ENCODE measurements around the gene GIPC1.

The GIPC1 gene

DNA sequence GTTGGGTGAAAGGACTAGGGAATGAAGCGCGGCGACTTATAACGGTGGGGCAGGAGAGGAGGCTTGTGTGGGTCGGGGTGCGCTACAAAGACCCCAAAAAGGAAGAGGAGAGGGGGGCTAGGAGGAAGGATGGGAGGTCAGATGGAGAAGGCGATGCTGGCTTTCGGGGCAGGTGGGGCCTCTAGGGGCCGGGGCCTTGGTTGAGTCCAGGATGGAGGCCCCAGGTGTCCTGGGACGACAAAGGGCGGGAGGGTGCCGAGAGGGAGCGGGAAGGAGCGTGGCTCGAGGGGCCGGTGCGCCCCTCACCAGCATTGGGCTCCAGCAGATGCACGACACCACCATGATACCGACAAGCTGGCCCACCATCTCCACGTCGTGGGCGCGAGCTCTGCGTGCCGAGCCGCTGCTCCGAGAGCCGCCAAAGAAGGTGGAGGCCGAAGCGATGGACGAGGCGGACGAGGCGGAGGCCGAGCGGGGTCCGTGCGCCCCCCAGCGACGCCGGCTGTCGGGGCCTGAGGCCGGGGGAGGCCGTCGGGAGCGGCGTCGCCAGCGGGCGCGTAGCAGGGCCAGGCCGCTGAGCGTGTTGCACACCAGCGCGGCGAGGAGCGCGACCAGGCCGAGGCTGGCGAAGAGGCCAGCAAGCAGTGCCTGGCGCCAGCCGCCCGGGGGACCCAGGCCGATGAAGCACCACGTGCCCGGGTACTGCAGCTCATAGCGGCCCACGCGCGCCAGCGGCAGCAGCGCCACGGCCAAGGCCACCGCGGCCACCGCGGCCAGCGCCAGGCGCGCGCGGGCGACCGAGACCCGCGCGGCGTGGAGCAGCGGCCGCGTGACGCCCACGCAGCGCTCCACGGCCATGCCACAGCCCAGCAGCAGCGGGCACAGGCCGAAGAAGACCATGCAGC, 22.6 kb downstream of the GIPC1 start:
- Histone ChIP-seq H3K18ac (ENCODE audit: low read length) (no peak overlapping the region), H3K27ac (ENCODE audit: low read depth, low read length) (no peak overlapping the region), H3K36me3 (ENCODE audit: control insufficient read depth, insufficient read depth, low read length) (no peaks in the 10 kb centered on the region), H3K27me3 (ENCODE audit: insufficient read depth, low read length, poor library complexity) (no peaks in the 10 kb centered on the region), H2BK120ac (ENCODE audit: low read depth, low read length) (no peak overlapping the region), H3K56ac (ENCODE audit: low read length) (peak overlapping the region; percentile 95), H3K79me1 (ENCODE audit: low read length) (no peaks in the 10 kb centered on the region), H3K4me3 (ENCODE audit: low read length) (no peak overlapping the region), H4K8ac (ENCODE audit: low read depth, low read length) (no peak overlapping the region), H3K23ac (ENCODE audit: low read length) (no peak overlapping the region), H3K79me2 (ENCODE audit: control insufficient read depth, insufficient read depth, low read length) (no peaks in the 10 kb centered on the region), H3K4me1 (ENCODE audit: control insufficient read depth, low read depth, low read length) (no peaks in the 10 kb centered on the region), H3K9ac (ENCODE audit: low read length) (no peak overlapping the region), H3K4ac (ENCODE audit: low read depth, low read length) (no peak overlapping the region), H2AK5ac (ENCODE audit: low read length) (no peak overlapping the region), H2BK15ac (replicated peaks; ENCODE audit: low read depth) (no peak overlapping the region), H2BK5ac (ENCODE audit: low read length) (no peak overlapping the region), H4K5ac (ENCODE audit: low read length) (no peak overlapping the region), H3K4me2 (ENCODE audit: low read length) (no peak overlapping the region)
- DNase-seq = no peak
- WGBS (ENCODE audit: extremely low coverage, insufficient coverage, low lambda C conversion rate) = no CpG with 5 or more reads among the region's 97 CpGs

- H2BK5ac ChIP-seq (ENCODE audit: low read length) = no peak overlapping the region
- peak overlapping the region; percentile 95 for H3K56ac ChIP-seq (ENCODE audit: low read length)
- DNase-seq = peak; percentile 79
- H3K79me2 ChIP-seq (ENCODE audit: control insufficient read depth, insufficient read depth, low read length) = no peaks in the 10 kb centered on the region
- no peak overlapping the region for H2AK5ac ChIP-seq (ENCODE audit: low read length)
- H3K79me1 ChIP-seq (ENCODE audit: low read length) = no peaks in the 10 kb centered on the region
- H4K5ac ChIP-seq (ENCODE audit: low read length) = no peak overlapping the region
- no peaks in the 10 kb centered on the region for H3K36me3 ChIP-seq (ENCODE audit: control insufficient read depth, insufficient read depth, low read length)
- peak overlapping the region; percentile 2 for H3K18ac ChIP-seq (ENCODE audit: low read length)
- no peak overlapping the region for H4K8ac ChIP-seq (ENCODE audit: low read depth, low read length)
- H3K9ac ChIP-seq (ENCODE audit: low read length) = peak overlapping the region; percentile 80
- no peak overlapping the region for H3K4ac ChIP-seq (ENCODE audit: low read depth, low read length)
- no peak overlapping the region for H2BK15ac ChIP-seq (replicated peaks; ENCODE audit: low read depth)
- peak overlapping the region; percentile 84 for H3K4me2 ChIP-seq (ENCODE audit: low read length)
- H3K27ac ChIP-seq (ENCODE audit: low read depth, low read length) = no peak overlapping the region
- peak overlapping the region; percentile 25 for H3K4me3 ChIP-seq (ENCODE audit: low read length)
- WGBS (ENCODE audit: extremely low coverage, insufficient coverage, low lambda C conversion rate) = no CpG with 5 or more reads among the region's 66 CpGs
- no peaks in the 10 kb centered on the region for H3K4me1 ChIP-seq (ENCODE audit: control insufficient read depth, low read depth, low read length)
- no peaks in the 10 kb centered on the region for H3K27me3 ChIP-seq (ENCODE audit: insufficient read depth, low read length, poor library complexity)
- H3K23ac ChIP-seq (ENCODE audit: low read length) = peak overlapping the region; percentile 45
- no peak overlapping the region for H2BK120ac ChIP-seq (ENCODE audit: low read depth, low read length)
Observed at GRCh38 chr19:14472202-14472938, 23.6 kb downstream of the GIPC1 start.

DNA sequence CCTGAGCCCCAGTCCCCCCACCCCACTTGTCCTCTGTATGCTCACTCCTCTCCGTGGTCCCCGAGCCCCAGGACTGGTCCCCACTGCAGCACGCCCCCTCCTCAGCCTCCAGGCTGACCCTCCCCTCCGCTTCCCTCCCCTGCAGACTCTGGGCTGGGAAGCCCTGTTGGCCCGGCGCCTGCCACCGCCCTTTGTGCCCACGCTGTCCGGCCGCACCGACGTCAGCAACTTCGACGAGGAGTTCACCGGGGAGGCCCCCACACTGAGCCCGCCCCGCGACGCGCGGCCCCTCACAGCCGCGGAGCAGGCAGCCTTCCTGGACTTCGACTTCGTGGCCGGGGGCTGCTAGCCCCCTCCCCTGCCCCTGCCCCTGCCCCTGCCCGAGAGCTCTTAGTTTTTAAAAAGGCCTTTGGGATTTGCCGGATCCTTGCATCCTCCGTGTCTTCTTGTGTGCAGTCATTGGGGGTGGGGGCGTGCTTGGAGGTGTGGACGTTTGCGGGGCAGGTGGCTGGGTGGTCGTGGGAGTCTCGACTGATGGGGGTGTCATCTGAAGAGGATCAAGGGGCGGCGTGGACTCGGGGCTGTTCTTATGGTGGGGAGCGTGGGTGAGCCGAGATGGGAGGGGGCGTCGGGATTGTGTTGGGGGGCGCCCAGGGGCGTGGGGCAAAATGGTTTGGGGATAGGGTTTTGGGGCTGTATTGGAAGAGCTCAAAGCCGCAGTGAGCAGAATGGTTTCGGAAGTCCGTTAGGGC, 24.3 kb downstream of the GIPC1 start:
- Histone ChIP-seq H3K4me2 (ENCODE audit: low read length) (no peak overlapping the region), H3K18ac (ENCODE audit: low read length) (no peak overlapping the region), H3K9ac (ENCODE audit: low read length) (no peak overlapping the region), H3K79me2 (ENCODE audit: control insufficient read depth, insufficient read depth, low read length) (no peaks in the 10 kb centered on the region), H3K27ac (ENCODE audit: low read depth, low read length) (no peak overlapping the region), H3K27me3 (ENCODE audit: insufficient read depth, low read length, poor library complexity) (no peaks in the 10 kb centered on the region), H4K8ac (ENCODE audit: low read depth, low read length) (no peak overlapping the region), H4K5ac (ENCODE audit: low read length) (no peak overlapping the region), H3K4me3 (ENCODE audit: low read length) (no peak overlapping the region), H2BK120ac (ENCODE audit: low read depth, low read length) (no peak overlapping the region), H2BK15ac (replicated peaks; ENCODE audit: low read depth) (no peak overlapping the region), H3K4ac (ENCODE audit: low read depth, low read length) (no peak overlapping the region), H3K36me3 (ENCODE audit: control insufficient read depth, insufficient read depth, low read length) (no peaks in the 10 kb centered on the region), H2BK5ac (ENCODE audit: low read length) (no peak overlapping the region), H3K56ac (ENCODE audit: low read length) (peak overlapping the region; percentile 34), H2AK5ac (ENCODE audit: low read length) (no peak overlapping the region), H3K4me1 (ENCODE audit: control insufficient read depth, low read depth, low read length) (no peaks in the 10 kb centered on the region), H3K23ac (ENCODE audit: low read length) (no peak overlapping the region), H3K79me1 (ENCODE audit: low read length) (no peaks in the 10 kb centered on the region)
- WGBS (ENCODE audit: extremely low coverage, insufficient coverage, low lambda C conversion rate) = no CpG with 5 or more reads among the region's 46 CpGs
- no peak for DNase-seq

DNA sequence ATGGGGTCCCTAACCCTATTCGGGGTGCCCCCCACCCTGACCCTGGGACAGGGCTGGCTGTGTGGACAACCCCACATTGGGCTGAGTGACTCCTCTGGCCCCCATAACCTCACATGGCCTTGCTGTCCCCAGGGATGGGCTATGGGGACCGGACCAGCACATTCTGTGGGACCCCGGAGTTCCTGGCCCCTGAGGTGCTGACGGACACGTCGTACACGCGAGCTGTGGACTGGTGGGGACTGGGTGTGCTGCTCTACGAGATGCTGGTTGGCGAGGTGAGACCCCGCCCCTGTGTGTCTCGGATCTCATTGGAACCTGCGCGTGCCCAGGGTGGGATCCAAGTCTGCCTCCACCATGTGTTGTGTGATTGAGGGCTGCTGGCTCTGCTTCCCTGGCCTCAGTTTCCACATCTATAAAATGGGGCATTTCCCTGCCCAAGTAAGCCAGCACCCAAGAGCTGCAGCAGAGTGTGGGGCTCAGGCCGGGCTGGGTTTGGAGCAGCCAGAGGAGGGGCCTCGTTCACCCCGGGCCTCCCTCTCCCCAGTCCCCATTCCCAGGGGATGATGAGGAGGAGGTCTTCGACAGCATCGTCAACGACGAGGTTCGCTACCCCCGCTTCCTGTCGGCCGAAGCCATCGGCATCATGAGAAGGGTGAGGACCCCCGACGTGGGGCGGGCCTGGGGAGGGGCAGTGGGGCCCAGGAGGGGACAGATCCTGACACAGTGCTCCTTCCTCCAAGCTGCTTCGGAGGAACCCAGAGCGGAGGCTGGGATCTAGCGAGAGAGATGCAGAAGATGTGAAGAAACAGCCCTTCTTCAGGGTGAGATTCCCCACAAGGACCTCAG, 25.7 kb downstream of the GIPC1 start:
- no peak overlapping the region for H4K5ac ChIP-seq (ENCODE audit: low read length)
- no peak overlapping the region for H3K4me2 ChIP-seq (ENCODE audit: low read length)
- H3K27ac ChIP-seq (ENCODE audit: low read depth, low read length) = no peak overlapping the region
- H3K27me3 ChIP-seq (ENCODE audit: insufficient read depth, low read length, poor library complexity) = no peaks in the 10 kb centered on the region
- H2AK5ac ChIP-seq (ENCODE audit: low read length) = no peak overlapping the region
- no CpG with 5 or more reads among the region's 32 CpGs for WGBS (ENCODE audit: extremely low coverage, insufficient coverage, low lambda C conversion rate)
- H3K56ac ChIP-seq (ENCODE audit: low read length) = no peak overlapping the region
- no peak overlapping the region for H4K8ac ChIP-seq (ENCODE audit: low read depth, low read length)
- no peak overlapping the region for H3K9ac ChIP-seq (ENCODE audit: low read length)
- H2BK5ac ChIP-seq (ENCODE audit: low read length) = no peak overlapping the region
- no peak overlapping the region for H3K23ac ChIP-seq (ENCODE audit: low read length)
- no peaks in the 10 kb centered on the region for H3K79me1 ChIP-seq (ENCODE audit: low read length)
- no peak overlapping the region for H2BK120ac ChIP-seq (ENCODE audit: low read depth, low read length)
- H3K4me1 ChIP-seq (ENCODE audit: control insufficient read depth, low read depth, low read length) = no peaks in the 10 kb centered on the region
- no peaks in the 10 kb centered on the region for H3K79me2 ChIP-seq (ENCODE audit: control insufficient read depth, insufficient read depth, low read length)
- H3K4me3 ChIP-seq (ENCODE audit: low read length) = no peak overlapping the region
- no peak overlapping the region for H3K18ac ChIP-seq (ENCODE audit: low read length)
- no peak overlapping the region for H2BK15ac ChIP-seq (replicated peaks; ENCODE audit: low read depth)
- no peak for DNase-seq
- no peak overlapping the region for H3K4ac ChIP-seq (ENCODE audit: low read depth, low read length)
- H3K36me3 ChIP-seq (ENCODE audit: control insufficient read depth, insufficient read depth, low read length) = no peaks in the 10 kb centered on the region

- Histone ChIP-seq H3K79me2 (ENCODE audit: control insufficient read depth, insufficient read depth, low read length) (no peaks in the 10 kb centered on the region), H3K27me3 (ENCODE audit: insufficient read depth, low read length, poor library complexity) (no peaks in the 10 kb centered on the region), H2BK15ac (replicated peaks; ENCODE audit: low read depth) (no peak overlapping the region), H3K4me3 (ENCODE audit: low read length) (no peak overlapping the region), H4K5ac (ENCODE audit: low read length) (no peak overlapping the region), H3K56ac (ENCODE audit: low read length) (no peak overlapping the region), H3K4ac (ENCODE audit: low read depth, low read length) (no peak overlapping the region), H3K9ac (ENCODE audit: low read length) (no peak overlapping the region), H3K4me2 (ENCODE audit: low read length) (no peak overlapping the region), H3K27ac (ENCODE audit: low read depth, low read length) (no peak overlapping the region), H3K36me3 (ENCODE audit: control insufficient read depth, insufficient read depth, low read length) (no peaks in the 10 kb centered on the region), H3K18ac (ENCODE audit: low read length) (no peak overlapping the region), H3K4me1 (ENCODE audit: control insufficient read depth, low read depth, low read length) (no peaks in the 10 kb centered on the region), H2BK120ac (ENCODE audit: low read depth, low read length) (no peak overlapping the region), H3K79me1 (ENCODE audit: low read length) (no peaks in the 10 kb centered on the region), H2BK5ac (ENCODE audit: low read length) (no peak overlapping the region), H4K8ac (ENCODE audit: low read depth, low read length) (no peak overlapping the region), H3K23ac (ENCODE audit: low read length) (no peak overlapping the region), H2AK5ac (ENCODE audit: low read length) (no peak overlapping the region)
- peak; percentile 66 for DNase-seq
- no CpG with 5 or more reads among the region's 9 CpGs for WGBS (ENCODE audit: extremely low coverage, insufficient coverage, low lambda C conversion rate)
Observed at GRCh38 chr19:14467816-14468215, 28.1 kb downstream of the GIPC1 start.

Measured in mesendoderm (in vitro differentiated cells).